HepG2 (cell line): ENCODE measurements around the gene TOX2. TPM values are rescaled to one million over a fixed set of nuclear protein-coding genes. Genes with fewer than 3 reads are reported as not detected.

Experiments
- ATAC-seq: fragments of 200-7000 bp; cut with Tn5 transposase; 3 replicates; pipeline ENCODE4 v1.9.1; 2020; ENCODE audit warnings: mild to moderate bottlenecking, moderate library complexity
- BruUV-seq: library from RNA; stranded (reverse); fragments of 400-500 nt; replicated peaks from 2 replicates; lab custom pipeline; 2021; lab: Mats Ljungman, UMichigan
- CTCF ChIA-PET: fragments of 300-600 bp; formaldehyde crosslinking; extraction: SDS; loops from one replicate; lab custom pipeline; 2021; ENCODE audit warnings: low total read pairs, inconsistent platforms, low intra/inter-chr PET ratio; lab: Yijun Ruan, JAX
- POLR2A ChIA-PET: fragments of 350-600 bp; sonication (Branson Sonifier 250); formaldehyde crosslinking; loops from one replicate; lab custom pipeline; 2020; ENCODE audit warnings: antibody characterized with exemption, inconsistent platforms; lab: Yijun Ruan, JAX
- DNase-seq: peaks from one replicate; pipeline ENCODE4 v3.0.0-alpha.2; 2015; ENCODE audit warnings: low spot score
- FAIRE-seq: peaks from 3 replicates; lab custom pipeline; 2011; peaks lifted over from hg19 to GRCh38; lab: Jason Lieb, UNC
- H2AFZ ChIP-seq: one replicate; pipeline ENCODE4 v1.6.1; 2011; ENCODE audit warnings: low read length, inconsistent platforms
- H3K27ac ChIP-seq: fragments of 300-600 bp; 3 replicates; pipeline ENCODE4 v1.8.0; 2011; ENCODE audit warnings: mixed run types, mild to moderate bottlenecking, mixed read lengths, low read length, inconsistent platforms; ENCODE audit not compliant: insufficient read depth; ENCODE audit errors: extremely low read length
- H3K27me3 ChIP-seq, 2 experiments: fragments of 200-600 bp in 1 of 2; 2 replicates in 1 of 2; 3 replicates in 1 of 2; pipeline versions ENCODE4 v1.6.0 to v1.8.0; 2011; ENCODE audit warnings: low read length in 2 of 2, mild to moderate bottlenecking in 2 of 2, moderate library complexity in 2 of 2, inconsistent platforms in 1 of 2; ENCODE audit not compliant: insufficient read depth in 2 of 2, control insufficient read depth in 1 of 2
- H3K36me3 ChIP-seq, 2 experiments: fragments of 200-600 bp in 1 of 2; replicated peaks in 1 of 2; 2 replicates in 1 of 2; 3 replicates in 1 of 2; pipeline versions ENCODE4 v1.5.1 to v1.8.0; 2011; ENCODE audit warnings: low read length in 2 of 2, inconsistent platforms in 1 of 2; ENCODE audit not compliant: insufficient read depth in 2 of 2, control insufficient read depth in 1 of 2
- H3K4me1 ChIP-seq: 2 replicates; pipeline ENCODE4 v1.5.1; 2012; ENCODE audit warnings: low read length, inconsistent platforms; ENCODE audit not compliant: insufficient read depth
- H3K4me2 ChIP-seq: 2 replicates; pipeline ENCODE4 v1.6.0; 2011; ENCODE audit warnings: low read depth, low read length, inconsistent platforms
- H3K4me3 ChIP-seq, 3 experiments: fragments of 200-600 bp in 1 of 3; sonication (generic), shearing (Covaris generic) in 1 of 3; replicated peaks in 1 of 3; 2 replicates each; pipeline ENCODE4 v1.5.1; 2011 to 2016; ENCODE audit warnings: low read length in 3 of 3, inconsistent platforms in 2 of 3, low read depth in 2 of 3, mild to moderate bottlenecking in 2 of 3, control low read depth in 1 of 3, mixed read lengths in 1 of 3; ENCODE audit not compliant: insufficient read depth in 1 of 3
- H3K79me2 ChIP-seq: one replicate; pipeline ENCODE4 v1.6.1; 2011; ENCODE audit warnings: low read length, inconsistent platforms; ENCODE audit not compliant: insufficient read depth
- H3K9ac ChIP-seq: 2 replicates; pipeline ENCODE4 v1.6.0; 2011; ENCODE audit warnings: mild to moderate bottlenecking, low read depth, low read length, inconsistent platforms; ENCODE audit not compliant: insufficient read depth
- H3K9me3 ChIP-seq: 2 replicates; pipeline ENCODE4 v1.5.1; 2012; ENCODE audit warnings: mild to moderate bottlenecking, low read length
- H4K20me1 ChIP-seq: 2 replicates; pipeline ENCODE4 v1.6.0; 2011; ENCODE audit warnings: inconsistent platforms, mild to moderate bottlenecking, low read length, moderate library complexity; ENCODE audit not compliant: insufficient read depth
- DNMT1 ChIP-seq: sonication (generic); formaldehyde crosslinking; IDR thresholded peaks from 2 replicates; pipeline ENCODE4 v1.5.1; 2020; ENCODE audit warnings: mild to moderate bottlenecking, missing genetic modification reagents
- MAFF ChIP-seq: IDR thresholded peaks from 2 replicates; pipeline ENCODE4 v1.6.1; 2011; ENCODE audit warnings: low read depth, low read length, improper control_type of control experiment
- MAFK ChIP-seq, 2 experiments: IDR thresholded peaks in 1 of 2; conservative IDR thresholded peaks in 1 of 2; 2 replicates each; pipeline ENCODE4 v1.6.1; 2011; ENCODE audit warnings: improper control_type of control experiment in 2 of 2, low read length in 2 of 2
- MIXL1 ChIP-seq: IDR thresholded peaks from 2 replicates; pipeline ENCODE4 v1.6.1; 2016
- NR3C1 ChIP-seq: sonication (generic); formaldehyde crosslinking; IDR thresholded peaks from 2 replicates; pipeline ENCODE4 v1.4.0; 2020; ENCODE audit warnings: missing genetic modification reagents
- RBAK ChIP-seq: sonication (generic); formaldehyde crosslinking; IDR thresholded peaks from 2 replicates; pipeline ENCODE4 v1.5.1; 2020; ENCODE audit warnings: mild to moderate bottlenecking, missing genetic modification reagents
- ZBTB42 ChIP-seq: sonication (generic); formaldehyde crosslinking; IDR thresholded peaks from 2 replicates; pipeline ENCODE4 v1.5.0; 2020; ENCODE audit warnings: mild to moderate bottlenecking, missing genetic modification reagents
- ZNF569 ChIP-seq: sonication (generic); formaldehyde crosslinking; IDR thresholded peaks from 2 replicates; pipeline ENCODE4 v1.5.0; 2020; ENCODE audit warnings: mild to moderate bottlenecking, missing genetic modification reagents, moderate library complexity, borderline replicate concordance
- WGBS: methylation state at CpG from one replicate; pipeline ENCODE4 v1.1.6; 2017; ENCODE audit warnings: low lambda C conversion rate; 5-methylcytosine and 5-hydroxymethylcytosine counted together
- in situ Hi-C: cut with HindIII; loops from 2 replicates; pipeline ENCODE4 v1.10.0; 2017; ENCODE audit warnings: low pct_unique_long_range_greater_than_20kb; ENCODE audit not compliant: extremely low pct_ligation_motif_present
- intact Hi-C: fragments of 100-400 bp; cut with micrococcal nuclease; formaldehyde crosslinking; loops from one replicate; pipeline ENCODE4 v1.10.0; 2022; ENCODE audit not compliant: unreplicated experiment
- polyA plus RNA-seq, 8 experiments: library from polyadenylated mRNA; depleted of rRNA in 3 of 8; stranded (reverse) in 7 of 8; unstranded in 1 of 8; fragments of >200 nt; fragmentation: Illumina TruSeq in 4 of 8; extraction: Trizol in 4 of 8; gene quantifications; 2 replicates each; pipeline versions ENCODE4 v1.2.1 to v1.2.3, GENCODE V29; 2011 to 2016; ENCODE audit warnings: low read depth in 4 of 8, missing spikeins in 1 of 8, mixed read lengths in 1 of 8; ENCODE audit not compliant: insufficient read depth in 1 of 8
- total RNA-seq, 5 experiments: library from RNA; depleted of rRNA; stranded (reverse); fragments of >200 nt; fragmentation: Illumina TruSeq; extraction: Trizol; gene quantifications; 2 replicates each; pipeline ENCODE4 v1.2.3, GENCODE V29; 2016; ENCODE audit warnings: low read depth in 1 of 5
- TF ChIP-seq, protein P1 (sequence below): sonication (generic); formaldehyde crosslinking; IDR thresholded peaks from 2 replicates; pipeline ENCODE4 v1.8.1; 2023; ENCODE audit warnings: mild to moderate bottlenecking, missing genetic modification reagents
- TF ChIP-seq, protein P2 (sequence below): sonication (generic); formaldehyde crosslinking; IDR thresholded peaks from 2 replicates; pipeline ENCODE4 v1.9.0; 2021; ENCODE audit warnings: missing genetic modification reagents, mild to moderate bottlenecking, borderline replicate concordance

TOX2 gene
- total and polyA plus RNA-seq, 2 of the 13 experiments (the other 11 are each of a cell fraction or from before 2014, with no cell fraction given) = not detected

DNA sequence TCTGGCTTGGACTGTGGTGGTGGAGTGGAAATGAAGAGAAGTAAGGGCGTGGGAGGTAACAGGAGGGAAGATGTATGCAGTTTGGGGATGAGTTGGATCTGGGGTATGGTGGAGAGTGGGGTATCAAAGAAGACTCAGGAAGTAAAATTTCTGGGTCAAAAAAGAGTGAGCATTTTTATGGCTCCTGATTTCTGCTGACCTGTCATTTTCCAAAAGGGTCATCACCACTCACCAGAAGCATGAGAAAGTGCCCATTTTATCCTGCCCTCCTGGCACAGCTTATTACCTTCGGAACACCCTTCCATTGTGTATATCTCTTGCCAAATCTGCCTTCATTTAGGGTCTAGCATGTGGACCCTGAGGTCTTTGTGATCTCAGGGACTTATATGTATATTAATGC, 17.3 kb downstream of the TOX2 start:
- in situ Hi-C loops (no loop called here), intact Hi-C loops (no loop called here)
- 10% methylated on average over 2 of the region's 2 CpGs for WGBS
- Histone ChIP-seq H3K4me2 (no peak overlapping the region), H3K9me3 (no peaks in the 10 kb centered on the region), H3K27me3 (peaks cover 2 to 45% of the 10 kb centered on the region in 2 experiments; a peak in 3 of 5 replicates), H3K4me1 (no peaks in the 10 kb centered on the region), H4K20me1 (no peaks in the 10 kb centered on the region), H2AFZ (no peak overlapping the region), H3K9ac (no peak overlapping the region), H3K4me3 (no peak overlapping the region), H3K79me2 (no peaks in the 10 kb centered on the region), H3K36me3 (no peaks in the 10 kb centered on the region), H3K27ac (no peak overlapping the region)
- FAIRE-seq (no peak), DNase-seq (no peak), ATAC-seq (no peak)
- ChIA-PET CTCF (no interaction called here), POLR2A (no interaction called here)
- BruUV-seq = no TSS peak
- no peak for TF ChIP-seq DNMT1
- no peak for TF ChIP-seq ZBTB42
- TF ChIP-seq, protein P1, sequence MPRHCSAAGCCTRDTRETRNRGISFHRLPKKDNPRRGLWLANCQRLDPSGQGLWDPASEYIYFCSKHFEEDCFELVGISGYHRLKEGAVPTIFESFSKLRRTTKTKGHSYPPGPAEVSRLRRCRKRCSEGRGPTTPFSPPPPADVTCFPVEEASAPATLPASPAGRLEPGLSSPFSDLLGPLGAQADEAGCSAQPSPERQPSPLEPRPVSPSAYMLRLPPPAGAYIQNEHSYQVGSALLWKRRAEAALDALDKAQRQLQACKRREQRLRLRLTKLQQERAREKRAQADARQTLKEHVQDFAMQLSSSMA (CRISPR knock-in tag) = no peak
- TF ChIP-seq MAFK (conservative IDR thresholded peaks at IDR 0.05 in 1 of 2, IDR thresholded peaks at IDR 0.05 in 1 of 2; ENCODE audit: low read length in 2 of 2) = peak; percentile 97 to 99
- peak; percentile 98 for TF ChIP-seq MAFF

DNA sequence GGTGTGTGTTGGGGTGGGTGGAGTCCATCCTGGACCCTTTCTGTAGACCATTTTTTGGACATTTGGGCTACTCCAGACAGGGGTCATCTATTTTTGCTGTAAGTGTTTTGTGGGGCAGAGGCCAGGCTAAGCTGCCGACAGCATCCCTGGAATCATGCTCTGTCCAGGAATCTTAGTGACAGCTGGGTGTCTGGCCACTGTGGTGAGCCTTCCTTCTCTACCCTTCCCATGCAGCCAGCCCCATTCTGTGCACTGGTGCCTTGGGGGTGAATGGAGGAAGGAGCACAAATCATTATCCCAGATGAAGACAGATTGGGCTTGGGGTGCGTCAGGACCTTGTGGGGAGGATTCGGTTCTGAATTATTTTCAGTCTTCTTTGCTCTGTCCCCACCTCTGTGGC, 20.2 kb downstream of the TOX2 start:
- in situ Hi-C loops = no loop called here
- ChIA-PET POLR2A (no interaction called here), CTCF (no interaction called here)
- Histone ChIP-seq H3K9ac (no peak overlapping the region), H3K4me2 (no peak overlapping the region), H3K4me3 (no peak overlapping the region), H3K27ac (no peak overlapping the region), H3K79me2 (no peaks in the 10 kb centered on the region), H3K9me3 (no peaks in the 10 kb centered on the region), H3K36me3 (no peaks in the 10 kb centered on the region), H4K20me1 (no peaks in the 10 kb centered on the region), H3K27me3 (peaks cover 2 to 34% of the 10 kb centered on the region in 2 experiments; a peak in 3 of 5 replicates), H3K4me1 (no peaks in the 10 kb centered on the region), H2AFZ (no peak overlapping the region)
- no peak for FAIRE-seq
- no TSS peak for BruUV-seq
- no peak for ATAC-seq
- intact Hi-C loops = no loop called here
- no peak for TF ChIP-seq NR3C1 (CRISPR knock-in tag)
- TF ChIP-seq MIXL1 (CRISPR knock-in tag) = no peak
- TF ChIP-seq ZNF569 (CRISPR knock-in tag) = no peak
- TF ChIP-seq, protein P2, sequence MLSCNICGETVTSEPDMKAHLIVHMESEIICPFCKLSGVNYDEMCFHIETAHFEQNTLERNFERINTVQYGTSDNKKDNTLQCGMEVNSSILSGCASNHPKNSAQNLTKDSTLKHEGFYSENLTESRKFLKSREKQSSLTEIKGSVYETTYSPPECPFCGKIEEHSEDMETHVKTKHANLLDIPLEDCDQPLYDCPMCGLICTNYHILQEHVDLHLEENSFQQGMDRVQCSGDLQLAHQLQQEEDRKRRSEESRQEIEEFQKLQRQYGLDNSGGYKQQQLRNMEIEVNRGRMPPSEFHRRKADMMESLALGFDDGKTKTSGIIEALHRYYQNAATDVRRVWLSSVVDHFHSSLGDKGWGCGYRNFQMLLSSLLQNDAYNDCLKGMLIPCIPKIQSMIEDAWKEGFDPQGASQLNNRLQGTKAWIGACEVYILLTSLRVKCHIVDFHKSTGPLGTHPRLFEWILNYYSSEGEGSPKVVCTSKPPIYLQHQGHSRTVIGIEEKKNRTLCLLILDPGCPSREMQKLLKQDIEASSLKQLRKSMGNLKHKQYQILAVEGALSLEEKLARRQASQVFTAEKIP = no peak
- TF ChIP-seq RBAK (CRISPR knock-in tag) = no peak
- no peak for DNase-seq
- WGBS = 62% methylated on average over 3 of the region's 3 CpGs
